ENCODE results near the gene CDHR5.
A peak's percentile ranks its signal among the peaks of the same experiment; 100 is the strongest.

DNA sequence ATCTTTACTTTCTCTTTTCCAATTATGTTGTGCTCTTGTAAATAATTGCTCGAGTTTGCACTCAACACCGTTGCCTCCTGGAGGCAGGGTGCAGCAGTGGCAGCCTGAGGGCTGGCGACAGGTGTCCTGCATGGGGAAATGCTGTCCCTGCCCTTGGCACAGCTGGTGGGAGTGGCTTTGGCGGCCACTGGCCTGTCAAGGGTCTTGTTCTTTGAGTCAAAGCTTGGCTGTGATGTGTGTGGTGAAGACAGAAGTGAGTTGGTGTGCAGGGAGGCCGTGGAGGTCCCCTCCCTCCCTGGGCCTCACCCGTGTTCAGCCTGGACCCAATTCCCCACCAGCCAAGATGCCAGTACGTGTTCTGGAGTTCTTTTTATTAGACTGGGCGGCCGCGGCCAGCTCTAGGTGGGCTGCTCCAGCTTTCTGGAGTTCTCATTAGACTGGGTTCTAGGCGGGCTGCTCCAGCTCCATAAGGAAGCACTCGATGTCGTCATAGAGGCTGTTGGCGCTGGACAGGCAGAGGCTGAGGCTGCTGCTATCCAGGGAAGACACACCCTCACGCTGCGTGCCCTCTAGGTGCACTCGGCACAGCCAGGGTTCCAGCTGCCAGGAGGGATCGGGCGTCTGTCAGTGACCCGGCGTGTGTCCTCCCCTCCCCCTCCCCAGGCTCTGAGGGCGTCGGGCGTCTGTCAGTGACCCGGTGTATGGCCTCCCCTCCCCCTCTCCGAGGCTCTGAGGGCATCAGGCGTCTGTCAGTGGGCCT is 12.4 kb downstream of the CDHR5 start:
- peak; percentile 13; the same call in 1 of the 2 replicates for TF ChIP-seq POLR2A (IDR thresholded peaks at IDR 0.05; ENCODE audit: low read depth, low read length)
- peak; percentile 77 for TF ChIP-seq POLR2AphosphoS5 (IDR thresholded peaks at IDR 0.05; ENCODE audit: low read depth, low read length)
